UCSD-AML1 (cell line): ENCODE measurements around the gene APOLD1.
"Not testable (repeated sequence)": the region's sequence is repeated elsewhere in the genome, so short reads cannot be mapped to it uniquely, and the experiment has no call there.

Source experiments
- DNase-seq: peaks from one replicate; lab custom pipeline; 2025; ENCODE audit not compliant: unreplicated experiment; lab: John Stamatoyannopoulos, UW

Gene APOLD1

DNA sequence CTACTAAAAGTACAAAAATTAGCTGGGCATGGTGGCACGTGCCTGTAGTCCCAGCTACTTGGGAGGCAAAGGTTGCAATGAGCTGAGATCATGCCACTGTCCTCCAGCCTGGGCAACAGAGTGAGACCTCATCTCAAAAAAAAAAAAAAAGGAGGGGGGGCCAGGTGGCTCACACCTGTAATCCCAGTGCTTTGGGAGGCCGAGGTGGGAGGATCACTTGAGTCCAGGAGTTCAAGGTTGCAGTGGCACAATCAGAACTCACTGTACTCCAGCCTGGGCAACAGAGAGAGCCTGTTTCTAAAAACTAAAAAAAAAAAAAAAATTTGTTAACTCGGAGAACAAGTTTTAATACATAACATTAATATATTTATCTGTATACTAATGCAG, 22.1 kb downstream of the APOLD1 start:
- DNase-seq: not testable (repeated sequence)

DNA sequence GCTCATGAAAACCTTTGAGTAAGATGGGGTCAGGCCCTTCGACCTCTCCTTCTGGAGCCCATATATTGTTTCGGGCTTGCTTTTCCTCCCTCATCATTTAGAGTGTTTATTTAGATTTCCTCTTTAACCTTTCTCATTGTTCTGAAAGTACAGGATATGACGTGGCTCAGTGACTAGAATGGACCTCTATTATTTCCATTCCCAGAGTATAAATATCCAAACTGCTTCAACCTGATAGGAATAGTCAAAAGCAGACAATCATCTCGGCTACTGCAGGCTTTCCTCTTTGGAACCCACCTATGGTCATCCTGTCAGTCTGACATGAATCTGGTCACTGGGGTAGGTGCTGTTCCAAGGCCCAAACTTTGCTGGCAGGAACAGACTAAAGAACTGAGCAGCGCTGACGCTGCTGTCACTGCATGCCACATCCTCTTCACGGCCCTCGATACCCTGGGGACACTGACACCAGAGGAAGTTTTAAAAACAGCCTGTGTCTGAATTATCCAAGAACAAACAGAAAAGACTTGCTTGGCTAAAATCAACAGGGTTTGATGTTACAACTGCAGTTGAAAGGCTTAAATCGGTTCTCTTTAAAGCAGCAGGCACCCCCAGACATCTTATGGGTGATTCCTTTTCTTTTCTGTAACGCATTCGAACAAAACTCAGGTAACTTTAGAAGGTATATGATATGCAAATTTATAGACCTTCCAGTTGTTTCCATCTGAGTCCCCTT, 22.7 kb downstream of the APOLD1 start:
- peak; percentile 66 for DNase-seq

DNA sequence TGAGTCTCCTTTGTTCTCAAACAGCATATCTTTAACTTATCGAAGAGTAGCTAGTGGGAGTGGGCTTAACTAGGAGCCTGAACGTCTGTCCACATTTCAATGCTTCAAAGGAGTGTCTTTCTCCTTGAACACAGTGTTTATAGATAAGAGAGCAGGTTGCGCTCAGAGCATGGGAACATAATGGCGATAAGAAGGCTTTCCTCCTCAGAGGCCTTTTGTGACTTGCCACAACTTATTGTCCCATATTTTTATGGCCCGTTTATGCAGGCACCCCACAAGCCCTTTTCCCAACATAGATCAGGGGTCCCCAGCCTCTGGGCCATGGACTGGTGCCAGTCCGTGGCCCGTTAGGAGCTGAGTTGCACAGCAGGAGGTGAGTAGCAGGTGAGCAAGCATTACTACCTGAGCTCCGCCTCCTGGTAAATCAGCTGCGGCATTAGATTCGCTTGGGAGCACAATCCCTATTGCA, 25.1 kb downstream of the APOLD1 start:
- no peak for DNase-seq

DNA sequence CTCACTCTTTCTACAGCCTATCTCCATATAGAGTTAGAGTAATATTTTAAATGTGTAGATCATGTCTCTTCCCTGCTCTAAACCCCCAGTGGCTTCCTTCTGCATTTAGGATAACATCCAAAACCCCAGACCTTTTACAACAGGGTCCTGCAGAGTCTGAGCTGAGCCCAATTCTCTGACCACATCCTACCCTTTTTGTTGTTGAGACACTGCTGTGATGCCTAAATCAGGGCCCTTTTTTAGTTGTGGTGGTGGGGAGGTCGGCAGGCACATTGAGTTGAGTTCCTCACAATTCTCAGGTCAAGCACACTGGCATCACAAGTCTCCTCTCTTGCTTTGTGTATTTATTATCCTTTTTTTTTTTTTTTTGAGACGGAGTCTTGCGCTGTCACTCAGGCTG, 25.9 kb downstream of the APOLD1 start:
- DNase-seq: peak; percentile 15

DNA sequence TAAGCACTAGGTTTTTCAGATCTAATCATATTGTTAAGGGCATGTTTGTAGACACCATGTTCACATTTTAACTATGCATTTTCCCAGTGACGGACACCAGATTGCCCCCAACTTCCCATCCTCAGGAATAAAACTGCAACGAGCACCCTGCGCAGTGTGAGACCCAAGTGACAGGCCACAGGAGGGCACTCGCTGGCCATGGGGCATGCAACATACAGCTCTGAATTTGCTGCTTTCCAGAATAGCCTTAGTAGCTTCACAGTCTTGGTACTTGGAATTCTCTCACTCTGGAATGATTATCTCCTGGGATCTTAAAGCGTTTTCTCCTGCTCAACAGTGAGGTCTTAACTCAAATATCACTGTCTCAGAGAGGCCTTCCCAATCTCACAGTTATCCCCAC, 26.7 kb downstream of the APOLD1 start:
- DNase-seq: no peak

DNA sequence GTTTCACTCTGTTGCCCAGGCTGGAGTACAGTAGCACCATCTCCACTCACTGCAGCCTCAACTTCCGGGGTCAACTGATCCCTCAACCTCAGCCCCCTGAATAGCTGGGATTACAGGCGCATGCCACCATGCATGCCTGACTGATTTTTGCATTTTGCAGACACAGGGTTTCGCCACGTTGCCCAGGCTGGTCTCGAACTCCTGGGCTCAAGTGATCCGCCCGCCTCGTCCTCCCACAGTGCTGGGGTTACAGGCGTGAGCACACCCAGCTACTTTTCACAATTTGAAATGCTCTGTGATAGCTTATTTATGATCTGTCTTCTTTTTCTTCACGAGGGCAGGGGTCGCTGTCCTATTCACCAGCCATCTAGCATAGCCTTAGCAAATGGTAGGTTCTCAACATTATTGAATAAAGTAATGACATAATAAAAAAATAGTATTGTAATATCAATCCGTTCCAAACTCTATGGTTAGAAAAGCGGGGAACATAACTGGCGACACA, 27.2 kb downstream of the APOLD1 start:
- DNase-seq: no peak

DNA sequence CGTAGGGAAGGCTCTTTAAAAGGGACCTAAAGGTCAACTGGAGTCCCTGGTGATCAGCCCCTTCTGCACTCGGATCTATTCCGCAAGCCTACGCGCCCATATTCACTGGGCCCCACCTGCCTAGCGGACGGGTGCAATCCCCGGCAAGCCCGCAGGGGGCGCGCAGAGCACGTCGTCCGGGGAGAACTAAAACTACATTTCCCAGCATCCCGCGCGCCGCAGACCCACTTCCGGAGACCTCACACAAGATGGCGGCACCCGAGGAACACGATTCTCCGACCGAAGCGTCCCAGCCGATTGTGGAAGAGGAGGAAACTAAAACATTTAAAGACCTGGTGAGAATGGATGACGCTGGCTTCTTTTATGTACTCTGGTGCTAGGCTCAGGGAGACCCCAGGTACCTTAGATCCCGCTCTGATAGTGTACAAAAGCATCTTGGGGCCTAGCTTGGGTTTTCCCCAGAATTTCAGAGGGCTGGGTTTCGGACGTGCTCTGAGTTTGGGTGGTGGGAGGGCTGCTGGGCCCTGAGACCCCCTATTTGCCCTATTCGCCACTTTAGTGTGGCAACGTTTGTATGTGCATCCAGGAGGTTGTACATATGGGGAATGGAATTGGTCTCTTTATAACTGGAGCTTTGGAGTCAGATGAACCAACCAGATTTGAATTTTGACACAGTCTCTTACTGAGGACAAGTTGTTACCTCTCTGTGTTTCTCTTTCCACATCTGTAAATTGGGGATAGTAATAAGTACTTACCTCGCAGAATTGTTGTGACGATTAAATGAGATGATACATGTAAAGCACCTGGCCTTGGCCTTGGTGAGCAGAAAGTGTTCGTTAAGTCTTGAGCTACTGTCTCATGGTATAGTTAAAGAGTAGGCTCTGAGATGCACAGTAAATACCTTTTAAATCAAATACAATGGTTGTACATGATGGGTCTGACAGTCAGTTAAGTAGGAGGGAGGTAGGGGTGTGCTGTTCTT, 28.0 kb downstream of the APOLD1 start, which contains the start of gene DDX47:
DDX47 (plus strand) TSS at position 227 of the 982 bp plus-strand sequence; CDS start at position 249, 22 bp downstream.
- DNase-seq: peak; percentile 93

DNA sequence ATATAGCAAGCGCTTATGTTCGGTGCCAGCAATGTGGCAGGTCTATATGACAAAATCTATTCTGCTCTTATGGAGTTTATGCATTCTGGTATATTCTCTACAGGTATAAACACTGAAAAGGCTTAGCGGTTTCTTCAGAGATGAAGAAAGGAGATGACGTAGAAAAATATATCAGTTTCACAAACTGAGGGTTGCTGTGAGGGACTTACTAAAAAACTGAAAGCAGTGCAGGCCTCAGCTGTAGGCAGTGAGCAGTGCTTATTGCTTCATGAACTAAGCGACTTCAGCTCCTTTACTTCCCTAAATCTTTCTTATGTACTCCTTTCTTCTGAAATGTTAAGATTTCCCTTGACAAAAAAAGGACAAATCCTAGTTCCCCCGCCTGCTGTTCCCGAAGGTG, 32.2 kb downstream of the APOLD1 start:
- no peak for DNase-seq

DNA sequence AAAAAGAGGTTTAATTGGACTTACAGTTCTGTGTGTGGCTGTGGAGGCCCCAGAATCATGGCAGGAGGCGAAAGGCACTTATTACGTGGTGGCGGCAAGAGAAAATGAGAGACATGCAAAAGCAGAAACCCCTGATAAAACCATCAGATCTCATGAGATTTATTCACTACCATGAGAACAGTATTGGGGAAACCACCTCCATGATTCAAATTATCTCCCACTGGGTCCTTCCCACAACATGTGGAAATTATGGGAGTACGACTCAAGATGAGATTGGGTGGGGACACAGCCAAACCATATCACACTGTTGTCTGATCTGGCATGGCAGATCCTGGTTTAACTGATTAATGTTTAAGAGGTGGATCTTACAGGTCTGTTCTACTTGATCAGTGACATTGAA, 33.2 kb downstream of the APOLD1 start:
- no peak for DNase-seq

DNA sequence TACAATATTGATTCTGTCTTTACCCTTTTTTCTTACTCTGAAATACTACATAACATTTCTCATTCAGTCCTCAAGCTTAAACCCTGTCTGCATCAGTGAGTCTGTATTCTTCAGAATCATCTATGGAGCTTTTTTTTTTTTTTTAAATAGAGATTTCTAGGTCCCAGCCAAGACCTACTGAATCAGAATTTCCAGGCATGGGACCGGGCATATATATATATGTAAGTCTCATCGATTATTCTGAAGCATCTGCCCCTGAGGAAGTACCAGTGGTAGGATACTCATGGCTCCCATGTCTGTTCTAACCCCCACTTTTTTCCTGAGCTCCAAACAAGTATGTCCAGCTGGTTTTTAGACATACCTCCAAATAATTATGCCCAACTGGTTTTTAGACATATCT, 33.8 kb downstream of the APOLD1 start:
- no peak for DNase-seq

DNA sequence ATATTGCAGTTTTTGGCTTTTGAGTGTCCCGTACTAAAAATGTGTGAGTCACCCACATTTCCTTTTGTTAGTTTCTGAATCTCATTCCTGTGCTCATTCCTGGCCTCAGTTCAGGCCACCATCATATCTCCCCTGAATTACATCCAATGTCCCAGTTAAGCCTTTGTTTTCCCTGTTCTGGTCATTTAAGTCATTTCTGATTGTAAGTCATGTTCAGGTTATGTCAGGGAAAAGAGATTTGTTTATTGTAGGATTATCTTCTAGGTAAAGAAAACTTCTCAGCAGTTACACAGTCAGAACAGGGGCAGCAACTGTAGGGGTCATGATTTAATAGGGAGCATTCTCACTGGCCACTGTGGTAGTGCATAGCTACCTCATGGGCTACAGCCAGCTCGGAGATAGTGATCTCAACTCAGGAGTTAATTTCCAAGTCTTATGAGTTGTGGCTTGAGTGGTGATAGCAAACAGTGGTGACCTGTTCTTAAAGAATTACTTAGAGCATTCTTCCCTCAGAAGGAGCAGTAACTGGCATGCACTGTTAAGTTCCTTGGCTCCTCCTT, 34.4 kb downstream of the APOLD1 start:
- DNase-seq: no peak

DNA sequence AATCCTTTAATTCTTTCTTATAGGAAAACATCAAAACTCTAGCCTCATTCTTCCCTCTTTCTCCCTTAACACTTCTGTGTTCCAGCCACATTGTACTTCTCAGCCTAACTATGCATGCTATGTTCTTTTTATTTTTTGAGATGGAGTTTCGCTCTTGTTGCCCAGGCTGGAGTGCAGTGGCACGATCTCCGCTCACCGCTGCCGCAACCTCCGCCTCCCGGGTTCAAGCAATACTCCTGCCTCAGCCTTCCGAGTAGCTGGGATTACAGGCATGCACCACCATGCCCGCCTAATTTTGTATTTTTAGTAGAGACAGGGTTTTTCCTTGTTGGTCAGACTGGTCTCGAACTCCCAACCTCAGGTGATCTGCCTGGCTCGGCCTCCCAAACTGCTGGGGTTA, 34.9 kb downstream of the APOLD1 start:
- not testable (repeated sequence) for DNase-seq

DNA sequence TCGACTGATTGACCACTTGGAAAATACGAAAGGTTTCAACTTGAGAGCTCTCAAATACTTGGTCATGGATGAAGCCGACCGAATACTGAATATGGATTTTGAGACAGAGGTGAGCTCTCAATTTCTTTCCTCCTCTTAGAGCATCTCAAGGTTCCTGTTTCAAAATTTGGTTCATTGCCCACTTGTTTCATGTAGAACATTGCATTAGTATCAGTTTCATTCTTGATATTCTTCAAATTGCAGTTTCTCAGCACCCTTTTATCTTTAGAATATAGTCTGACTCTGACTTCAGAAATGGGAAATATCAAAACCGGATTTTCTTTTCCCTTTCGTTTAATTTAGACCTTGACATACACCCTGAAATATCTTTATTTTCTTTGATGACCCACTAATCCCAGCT, 36.5 kb downstream of the APOLD1 start:
- DNase-seq: no peak

DNA sequence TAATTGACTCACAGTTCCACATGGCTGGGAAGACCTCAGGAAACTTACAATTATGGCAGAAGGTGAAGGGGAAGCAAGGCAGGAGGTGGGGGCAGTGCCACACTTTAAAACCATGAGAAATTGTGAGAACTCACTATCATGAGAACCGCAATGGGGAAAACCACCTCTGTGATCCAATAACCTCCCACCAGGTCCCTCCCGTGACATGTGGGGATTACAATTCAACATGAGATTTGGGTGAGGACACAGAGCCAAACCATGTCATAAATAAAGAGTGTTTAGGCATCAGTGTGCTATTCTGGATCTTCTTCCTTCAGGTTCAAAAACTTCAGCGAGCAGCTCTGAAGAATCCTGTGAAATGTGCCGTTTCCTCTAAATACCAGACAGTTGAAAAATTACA, 37.4 kb downstream of the APOLD1 start:
- no peak for DNase-seq

DNA sequence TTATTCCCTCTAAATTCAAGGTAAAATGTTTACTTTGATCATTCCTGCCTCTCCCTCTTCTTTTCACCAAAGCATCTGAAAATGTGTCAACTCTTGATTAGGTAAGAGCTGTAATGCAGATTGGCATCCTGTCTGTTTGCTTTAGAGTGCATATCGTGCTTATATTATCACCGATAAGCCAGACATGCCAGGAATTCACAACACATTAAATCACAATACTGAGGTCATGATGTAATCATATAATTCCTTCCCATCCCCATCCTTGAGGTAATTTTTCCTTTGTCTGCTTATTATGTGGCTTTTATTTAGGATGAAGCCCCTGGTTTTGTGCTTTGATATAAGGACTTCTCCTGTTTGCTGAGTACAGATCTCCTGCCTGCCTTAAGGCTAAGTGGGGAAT, 37.8 kb downstream of the APOLD1 start:
- no peak for DNase-seq

DNA sequence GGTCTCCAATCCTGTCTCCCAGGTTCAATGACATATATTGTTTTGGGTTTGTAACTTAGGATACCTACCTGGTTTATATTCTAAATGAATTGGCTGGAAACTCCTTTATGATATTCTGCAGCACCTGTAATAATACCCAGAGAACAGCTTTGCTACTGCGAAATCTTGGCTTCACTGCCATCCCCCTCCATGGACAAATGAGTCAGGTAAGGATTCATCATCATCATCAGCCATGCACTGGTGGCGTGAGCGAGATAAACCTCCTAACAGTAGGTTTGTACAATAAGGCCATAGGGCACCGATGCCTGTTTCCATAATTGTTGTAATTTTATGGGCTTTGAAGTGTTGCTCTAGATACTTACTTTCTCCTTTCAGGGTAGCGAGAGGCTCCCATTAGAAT, 38.4 kb downstream of the APOLD1 start:
- no peak for DNase-seq

DNA sequence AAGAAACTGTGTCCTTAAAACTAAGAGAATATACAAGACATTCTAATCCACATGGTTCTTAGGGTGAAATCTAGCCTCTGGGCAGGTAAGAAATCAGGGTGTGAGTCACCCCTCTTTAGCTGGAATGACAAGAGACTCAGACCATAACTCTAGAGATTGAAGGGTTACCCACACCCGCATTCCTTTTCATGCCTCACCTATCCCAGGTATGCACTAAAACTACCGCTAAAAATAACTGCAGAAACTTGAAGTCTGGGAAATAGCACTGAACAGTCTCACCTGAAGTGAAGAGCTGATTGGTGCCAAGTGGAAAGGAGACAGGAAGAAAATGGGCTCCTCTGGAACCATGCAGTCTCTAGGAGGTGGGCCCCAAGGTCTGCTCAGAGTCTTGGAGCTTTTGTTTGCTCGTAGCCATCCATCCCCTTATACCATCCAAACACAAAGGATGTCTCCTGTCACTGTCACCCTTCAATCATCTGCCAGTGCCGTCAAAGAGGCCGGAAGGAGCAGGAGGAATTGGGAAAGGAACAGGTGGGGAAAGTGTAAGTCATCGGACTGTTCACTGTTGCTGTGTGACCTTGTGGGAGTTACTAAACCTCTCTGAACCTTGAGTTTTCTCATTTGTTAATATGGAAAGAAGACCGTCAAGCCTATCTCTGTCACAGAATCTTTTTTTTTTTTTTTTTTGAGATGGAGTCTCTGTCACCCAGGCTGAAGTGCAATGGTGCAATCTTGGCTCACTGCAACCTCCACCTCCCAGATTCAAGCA, 50.1 kb downstream of the APOLD1 start:
- no peak for DNase-seq

DNA sequence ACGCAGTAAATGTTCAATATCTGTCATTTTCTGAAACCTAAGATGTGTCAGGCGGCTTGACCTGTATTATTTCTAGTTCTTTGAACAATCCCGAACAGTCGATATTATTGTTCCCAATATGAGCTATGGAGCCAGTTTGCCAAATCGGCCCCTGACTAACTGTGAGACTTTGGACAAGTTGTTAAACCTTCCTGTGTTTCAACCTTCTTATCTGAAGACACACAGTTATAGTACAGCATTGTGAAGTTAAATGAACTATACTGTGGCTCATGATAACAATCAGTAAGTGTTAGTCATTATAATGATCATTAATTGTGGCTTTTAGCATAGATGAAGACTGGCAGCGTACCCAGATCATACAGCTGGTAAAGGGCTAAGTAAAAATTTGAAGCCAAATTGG, 51.1 kb downstream of the APOLD1 start:
- DNase-seq: no peak

DNA sequence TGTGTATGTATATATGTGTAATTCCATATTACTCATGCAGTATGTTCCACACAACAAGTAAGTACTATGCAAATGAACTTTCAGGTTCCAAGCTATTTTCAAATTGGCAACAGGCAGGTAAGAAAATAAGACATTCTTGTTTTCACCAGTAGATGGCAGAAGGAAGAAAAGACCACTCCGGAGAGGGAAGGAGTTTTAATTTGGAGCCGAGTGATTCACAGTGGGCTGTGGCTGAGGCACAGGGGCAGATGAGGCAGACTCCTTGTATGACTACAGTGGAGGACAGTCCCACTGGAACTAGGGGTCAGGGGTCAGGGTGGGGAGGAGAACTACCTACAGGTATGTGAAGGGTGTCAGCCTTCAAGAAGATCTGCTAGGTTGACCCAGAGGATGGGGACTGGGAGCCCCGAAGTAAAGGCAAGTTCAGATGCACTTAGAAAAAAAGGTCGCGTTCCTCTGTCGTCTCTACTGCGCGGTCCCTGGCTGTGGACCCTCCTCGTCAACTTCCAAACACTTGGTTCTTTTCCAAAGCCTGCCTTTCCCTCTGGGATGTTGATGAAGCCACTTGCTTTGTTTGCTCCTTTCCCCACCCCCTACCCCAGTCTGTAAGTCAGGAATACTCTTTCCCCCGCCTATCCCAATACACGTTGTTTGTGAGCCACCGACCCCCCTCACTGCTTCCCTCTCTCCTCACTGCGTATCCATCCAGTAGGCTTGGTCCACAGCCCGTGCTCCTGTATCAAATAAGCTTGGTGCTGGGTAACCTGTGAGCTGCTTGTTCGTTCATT, 51.8 kb downstream of the APOLD1 start:
- DNase-seq: peak; percentile 16

DNA sequence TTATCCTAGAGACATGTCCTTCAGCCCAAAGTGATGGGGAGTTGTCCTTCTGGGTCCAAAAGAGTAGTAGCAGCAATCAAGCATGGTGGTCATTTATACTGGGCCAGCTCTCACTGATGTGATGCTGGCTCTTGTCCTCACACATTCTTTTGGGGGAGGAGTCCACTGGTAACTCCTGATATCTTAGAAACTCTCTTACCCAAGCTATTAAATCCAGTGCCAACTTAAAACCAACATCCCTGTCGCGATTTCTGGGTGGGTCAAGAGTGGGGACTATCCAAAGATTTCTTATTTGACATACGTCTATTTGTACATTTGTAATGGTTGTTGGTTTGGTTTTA, 52.3 kb downstream of the APOLD1 start:
- DNase-seq: no peak
